ENCODE measurements around the gene NPM3.

DNA sequence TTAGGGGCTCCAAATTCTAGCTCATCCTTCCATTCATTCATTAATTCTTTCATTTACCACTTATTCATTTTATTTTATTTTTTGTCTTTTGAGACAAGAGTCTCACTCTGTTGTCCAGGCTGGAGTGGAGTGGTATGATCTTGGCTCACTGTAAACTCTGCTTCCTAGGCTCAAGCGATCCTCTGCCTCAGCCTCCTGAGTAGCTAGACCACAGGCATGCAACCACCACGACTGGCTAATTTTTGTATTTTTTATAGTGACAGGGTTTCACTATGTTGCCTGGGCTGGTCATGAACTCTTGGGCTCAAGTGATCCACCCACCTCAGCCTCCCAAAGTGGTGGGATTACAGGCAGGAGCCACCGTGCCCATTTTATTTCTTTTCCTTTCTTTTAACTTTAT is 39.0 kb downstream of the NPM3 start:
- no peak for TF ChIP-seq POLR2A (IDR thresholded peaks at IDR 0.05)
- TF ChIP-seq, protein P1, sequence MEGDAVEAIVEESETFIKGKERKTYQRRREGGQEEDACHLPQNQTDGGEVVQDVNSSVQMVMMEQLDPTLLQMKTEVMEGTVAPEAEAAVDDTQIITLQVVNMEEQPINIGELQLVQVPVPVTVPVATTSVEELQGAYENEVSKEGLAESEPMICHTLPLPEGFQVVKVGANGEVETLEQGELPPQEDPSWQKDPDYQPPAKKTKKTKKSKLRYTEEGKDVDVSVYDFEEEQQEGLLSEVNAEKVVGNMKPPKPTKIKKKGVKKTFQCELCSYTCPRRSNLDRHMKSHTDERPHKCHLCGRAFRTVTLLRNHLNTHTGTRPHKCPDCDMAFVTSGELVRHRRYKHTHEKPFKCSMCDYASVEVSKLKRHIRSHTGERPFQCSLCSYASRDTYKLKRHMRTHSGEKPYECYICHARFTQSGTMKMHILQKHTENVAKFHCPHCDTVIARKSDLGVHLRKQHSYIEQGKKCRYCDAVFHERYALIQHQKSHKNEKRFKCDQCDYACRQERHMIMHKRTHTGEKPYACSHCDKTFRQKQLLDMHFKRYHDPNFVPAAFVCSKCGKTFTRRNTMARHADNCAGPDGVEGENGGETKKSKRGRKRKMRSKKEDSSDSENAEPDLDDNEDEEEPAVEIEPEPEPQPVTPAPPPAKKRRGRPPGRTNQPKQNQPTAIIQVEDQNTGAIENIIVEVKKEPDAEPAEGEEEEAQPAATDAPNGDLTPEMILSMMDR (IDR thresholded peaks at IDR 0.05 in 4 of 5, conservative IDR thresholded peaks at IDR 0.05 in 1 of 5) = no peak

All from gastrocnemius medialis (tissue), 4 donors.